Measurements from ENCODE around the gene EDEM3. TPM values are rescaled to one million over a fixed set of nuclear protein-coding genes. Genes with fewer than 3 reads are reported as not detected.

EDEM3 gene, protein sequence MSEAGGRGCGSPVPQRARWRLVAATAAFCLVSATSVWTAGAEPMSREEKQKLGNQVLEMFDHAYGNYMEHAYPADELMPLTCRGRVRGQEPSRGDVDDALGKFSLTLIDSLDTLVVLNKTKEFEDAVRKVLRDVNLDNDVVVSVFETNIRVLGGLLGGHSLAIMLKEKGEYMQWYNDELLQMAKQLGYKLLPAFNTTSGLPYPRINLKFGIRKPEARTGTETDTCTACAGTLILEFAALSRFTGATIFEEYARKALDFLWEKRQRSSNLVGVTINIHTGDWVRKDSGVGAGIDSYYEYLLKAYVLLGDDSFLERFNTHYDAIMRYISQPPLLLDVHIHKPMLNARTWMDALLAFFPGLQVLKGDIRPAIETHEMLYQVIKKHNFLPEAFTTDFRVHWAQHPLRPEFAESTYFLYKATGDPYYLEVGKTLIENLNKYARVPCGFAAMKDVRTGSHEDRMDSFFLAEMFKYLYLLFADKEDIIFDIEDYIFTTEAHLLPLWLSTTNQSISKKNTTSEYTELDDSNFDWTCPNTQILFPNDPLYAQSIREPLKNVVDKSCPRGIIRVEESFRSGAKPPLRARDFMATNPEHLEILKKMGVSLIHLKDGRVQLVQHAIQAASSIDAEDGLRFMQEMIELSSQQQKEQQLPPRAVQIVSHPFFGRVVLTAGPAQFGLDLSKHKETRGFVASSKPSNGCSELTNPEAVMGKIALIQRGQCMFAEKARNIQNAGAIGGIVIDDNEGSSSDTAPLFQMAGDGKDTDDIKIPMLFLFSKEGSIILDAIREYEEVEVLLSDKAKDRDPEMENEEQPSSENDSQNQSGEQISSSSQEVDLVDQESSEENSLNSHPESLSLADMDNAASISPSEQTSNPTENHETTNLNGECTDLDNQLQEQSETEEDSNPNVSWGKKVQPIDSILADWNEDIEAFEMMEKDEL
- total RNA-seq = 126 and 127 TPM in 2 replicates

DNA sequence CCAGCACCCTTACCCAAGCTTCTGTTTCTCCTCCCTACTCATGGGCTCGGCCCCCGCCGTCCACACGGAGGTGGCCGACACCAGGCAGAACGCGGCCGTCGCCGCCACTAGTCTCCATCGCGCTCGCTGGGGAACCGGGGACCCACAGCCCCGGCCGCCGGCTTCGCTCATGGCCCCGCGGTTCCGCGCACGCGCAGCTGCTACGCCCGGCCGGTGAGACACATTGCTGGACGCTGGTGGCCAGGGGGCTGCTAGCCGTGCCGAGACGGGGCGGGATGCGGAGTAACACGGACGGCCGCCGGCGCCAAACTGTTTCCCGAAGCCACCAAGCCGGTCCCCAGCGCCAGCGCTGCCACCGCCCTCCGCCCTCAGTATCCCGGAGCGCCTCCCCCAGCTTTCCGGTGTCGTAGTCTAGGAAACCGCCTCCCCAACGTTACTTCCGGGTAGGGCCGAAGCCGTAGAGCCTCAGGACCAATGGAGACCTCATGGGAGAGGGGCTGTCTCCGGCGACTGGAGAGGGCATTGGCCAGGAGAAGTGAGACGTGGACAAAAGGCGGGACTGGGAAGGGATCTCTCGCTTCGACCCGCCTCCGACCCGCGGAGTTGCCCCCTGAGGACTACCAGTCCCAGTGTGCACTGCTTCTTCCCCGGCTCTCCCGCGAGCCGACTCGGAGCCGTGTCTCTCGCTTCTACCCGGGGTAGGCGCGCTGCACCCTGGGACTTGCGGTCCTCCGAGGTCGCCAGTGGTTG lies at the start of gene EDEM3:
Gene EDEM3, minus strand, starts transcription at position 383 of the 750 bp plus-strand sequence. Its CDS starts 212 bp downstream, at position 171.

Other genes starting within 250 kb of the EDEM3 start
- 58.9 and 152 TPM in 2 replicates for gene NIBAN1, start 219.7 kb upstream of the EDEM3 start, total RNA-seq

Measured in smooth muscle cell of the pulmonary artery (primary cell).